SK-N-SH (cell line): ENCODE measurements around the gene LCMT1.

Experiments used
- CTCF ChIP-seq: fragments of 200-600 bp; sonication (generic); IDR thresholded peaks from 2 replicates; pipeline ENCODE4 v1.6.1; 2017; ENCODE audit warnings: antibody characterized with exemption, mild to moderate bottlenecking, moderate library complexity
- EZH2phosphoT487 ChIP-seq: fragments of 200-600 bp; sonication (generic); IDR thresholded peaks from 2 replicates; pipeline ENCODE4 v1.6.1; 2017; ENCODE audit warnings: low read depth, mixed run types, mild to moderate bottlenecking, antibody characterized with exemption, moderate library complexity, borderline replicate concordance
- FOXM1 ChIP-seq: IDR thresholded peaks from 2 replicates; pipeline ENCODE4 v1.4.0; 2012; ENCODE audit warnings: low read depth, mild to moderate bottlenecking
- MXI1 ChIP-seq: IDR thresholded peaks from 2 replicates; pipeline ENCODE4 v1.6.1; 2012; ENCODE audit warnings: mild to moderate bottlenecking, low read depth, low read length, improper control_type of control experiment
- NRF1 ChIP-seq: IDR thresholded peaks from 2 replicates; pipeline ENCODE4 v1.6.1; 2012; ENCODE audit warnings: low read depth, mild to moderate bottlenecking, low read length
- RFX5 ChIP-seq: IDR thresholded peaks from 2 replicates; pipeline ENCODE4 v1.6.1; 2012; ENCODE audit warnings: mild to moderate bottlenecking, improper control_type of control experiment, low read length
- USF1 ChIP-seq: IDR thresholded peaks from 2 replicates; pipeline ENCODE4 v1.4.0; 2012; ENCODE audit warnings: low read depth, borderline replicate concordance
- YY1 ChIP-seq: IDR thresholded peaks from 2 replicates; pipeline ENCODE4 v1.4.0; 2012; ENCODE audit warnings: low read depth, mild to moderate bottlenecking
- ZBTB33 ChIP-seq: IDR thresholded peaks from 2 replicates; pipeline ENCODE4 v1.4.0; 2012; ENCODE audit warnings: low read depth, borderline replicate concordance

GRCh38 chr16:25213709-25214397, 102.3 kb downstream of the LCMT1 start:
- TF ChIP-seq CTCF (no peak), USF1 (no peak), MXI1 (no peak), RFX5 (no peak), FOXM1 (no peak), ZBTB33 (no peak), EZH2phosphoT487 (no peak), YY1 (no peak), NRF1 (no peak)
